HEK293T (cell line): ENCODE results near the gene FCN1.

Experiments used
- CTCF ChIA-PET: fragments of 350-600 bp; formaldehyde crosslinking; extraction: SDS; loops from one replicate; lab custom pipeline; 2021; ENCODE audit warnings: antibody characterized with exemption, inconsistent platforms; lab: Yijun Ruan, JAX
- POLR2A ChIA-PET: fragments of 350-600 bp; formaldehyde crosslinking; extraction: SDS; loops from one replicate; lab custom pipeline; 2020; ENCODE audit warnings: antibody characterized with exemption, inconsistent platforms; lab: Yijun Ruan, JAX
- DNase-seq: peaks from one replicate; pipeline ENCODE4 v3.0.0; 2012; ENCODE audit warnings: mixed read lengths; ENCODE audit errors: extremely low spot score
- ARNT ChIP-seq: fragments of 450-650 bp; IDR thresholded peaks from 2 replicates; pipeline ENCODE4 v1.6.1; 2017; ENCODE audit warnings: mild to moderate bottlenecking
- BHLHE40 ChIP-seq: fragments of 450-650 bp; IDR thresholded peaks from 2 replicates; pipeline ENCODE4 v1.6.1; 2016; ENCODE audit warnings: mild to moderate bottlenecking, moderate library complexity, borderline replicate concordance
- CTBP1 ChIP-seq: fragments of 450-650 bp; IDR thresholded peaks from 2 replicates; pipeline ENCODE4 v1.6.1; 2016; ENCODE audit warnings: borderline replicate concordance
- ELF4 ChIP-seq: fragments of 450-650 bp; IDR thresholded peaks from 2 replicates; pipeline ENCODE4 v1.6.1; 2017; ENCODE audit warnings: antibody characterized with exemption
- FOXA1 ChIP-seq: fragments of 450-650 bp; IDR thresholded peaks from 2 replicates; pipeline ENCODE4 v1.6.1; 2016; ENCODE audit warnings: mild to moderate bottlenecking
- FOXK2 ChIP-seq: fragments of 450-650 bp; IDR thresholded peaks from 2 replicates; pipeline ENCODE4 v1.6.1; 2016; ENCODE audit warnings: mild to moderate bottlenecking
- FOXM1 ChIP-seq: fragments of 450-650 bp; IDR thresholded peaks from 2 replicates; pipeline ENCODE4 v1.6.1; 2017; ENCODE audit warnings: mild to moderate bottlenecking, borderline replicate concordance
- HDGF ChIP-seq: fragments of 450-650 bp; IDR thresholded peaks from 2 replicates; pipeline ENCODE4 v1.6.1; 2017; ENCODE audit warnings: antibody characterized with exemption, borderline replicate concordance
- L3MBTL2 ChIP-seq: fragments of 450-650 bp; conservative IDR thresholded peaks from 2 replicates; pipeline ENCODE4 v1.6.1; 2016; ENCODE audit warnings: mild to moderate bottlenecking
- LEF1 ChIP-seq: fragments of 450-650 bp; IDR thresholded peaks from 2 replicates; pipeline ENCODE4 v1.6.1; 2017; ENCODE audit warnings: mild to moderate bottlenecking, borderline replicate concordance
- NFRKB ChIP-seq: fragments of 450-650 bp; IDR thresholded peaks from 2 replicates; pipeline ENCODE4 v1.6.1; 2016; ENCODE audit warnings: mild to moderate bottlenecking, moderate library complexity
- SP1 ChIP-seq: fragments of 450-650 bp; IDR thresholded peaks from 2 replicates; pipeline ENCODE4 v1.6.1; 2017
- SUZ12 ChIP-seq: fragments of 450-650 bp; IDR thresholded peaks from 2 replicates; pipeline ENCODE4 v1.6.1; 2016; ENCODE audit warnings: mild to moderate bottlenecking
- TARDBP ChIP-seq: fragments of 450-650 bp; IDR thresholded peaks from 2 replicates; pipeline ENCODE4 v1.6.1; 2016
- ZNF384 ChIP-seq: fragments of 450-650 bp; IDR thresholded peaks from 2 replicates; pipeline ENCODE4 v1.6.1; 2016
- TF ChIP-seq, protein P1 (sequence below): fragments of 450-650 bp; IDR thresholded peaks from 2 replicates; pipeline ENCODE4 v1.6.1; 2016

FCN1 gene

DNA sequence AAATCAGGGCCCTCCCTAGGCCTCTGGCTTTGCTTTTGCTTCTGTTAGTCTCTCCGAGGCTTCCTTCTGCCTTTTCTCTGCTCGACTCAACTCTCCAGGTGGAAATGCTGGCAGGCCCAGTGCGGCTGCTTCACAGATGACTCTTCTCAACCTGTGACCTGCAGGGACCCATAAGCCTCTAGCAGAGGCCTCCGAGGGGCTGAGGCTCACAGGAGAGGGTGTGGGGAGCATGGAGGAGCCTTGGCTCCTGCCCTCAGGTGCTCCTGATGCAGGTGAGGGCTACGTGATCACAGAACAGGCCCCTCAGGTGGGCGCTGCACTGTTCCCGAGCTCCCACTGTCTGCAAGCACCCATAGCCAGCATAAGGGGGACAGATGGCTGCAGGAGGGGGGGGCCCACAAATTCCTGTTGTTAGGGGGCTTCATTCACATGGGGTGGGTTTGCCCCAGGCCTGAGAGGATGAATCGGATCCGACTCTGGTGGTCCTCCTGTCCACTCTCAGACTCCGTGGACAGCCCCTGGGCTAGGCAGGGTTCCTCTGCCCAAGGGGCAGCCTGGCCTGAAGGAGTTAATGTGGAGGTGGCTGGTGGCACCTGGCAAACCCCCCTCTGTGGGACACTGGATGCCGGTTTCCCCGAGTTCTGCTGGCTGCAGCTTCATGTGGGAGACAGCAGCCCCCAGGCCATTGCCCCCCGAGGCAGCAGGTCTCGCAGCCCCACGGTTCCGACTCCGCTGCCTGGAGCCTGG is 48.0 kb downstream of the FCN1 start:
- POLR2A ChIA-PET = no interaction called here
- CTCF ChIA-PET = no interaction called here
- no peak for TF ChIP-seq SP1
- no peak for TF ChIP-seq SUZ12
- no peak for TF ChIP-seq BHLHE40
- no peak for TF ChIP-seq ZNF384
- TF ChIP-seq ELF4 = no peak
- no peak for TF ChIP-seq HDGF
- TF ChIP-seq FOXK2 = no peak
- no peak for TF ChIP-seq CTBP1
- no peak for TF ChIP-seq FOXM1
- no peak for DNase-seq

DNA sequence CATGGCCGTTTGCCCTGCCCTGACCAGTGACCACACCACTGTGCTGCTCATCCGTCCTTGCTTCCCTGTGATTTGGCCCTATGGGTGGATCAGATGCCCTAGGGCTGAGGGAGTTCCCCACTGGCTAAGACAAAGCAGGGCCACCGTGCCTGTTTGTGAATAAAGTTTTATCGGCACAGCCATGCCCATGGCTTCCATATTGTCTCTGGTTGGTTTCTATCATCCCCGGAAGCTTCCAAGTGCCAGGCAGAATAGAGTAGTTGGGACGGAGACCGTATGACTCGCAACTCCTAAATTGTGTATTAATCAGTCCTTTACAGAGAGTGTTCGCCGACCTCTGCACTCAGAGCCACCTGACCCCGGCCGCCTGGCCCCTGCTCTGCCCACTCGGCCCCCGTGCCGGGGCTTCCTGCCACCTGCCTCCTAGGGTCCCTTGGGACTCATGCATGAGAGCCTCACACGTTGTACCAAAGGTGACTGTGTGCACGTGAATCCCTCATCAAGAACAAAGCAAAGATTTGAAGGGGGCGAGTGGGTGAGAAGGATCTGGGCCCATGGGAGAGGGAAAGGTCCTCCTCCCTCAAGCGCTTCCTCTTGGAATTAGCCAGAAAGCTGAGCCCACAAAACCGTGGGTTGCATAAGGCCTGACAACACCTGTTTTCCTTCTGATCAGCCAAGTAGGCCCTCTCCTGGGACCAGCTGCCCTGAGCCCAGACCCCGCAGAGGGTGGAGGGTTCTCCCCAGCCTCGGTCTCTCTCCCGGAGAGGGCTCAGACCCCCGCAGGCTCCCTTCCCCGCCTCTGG is 48.8 kb downstream of the FCN1 start:
- no peak for TF ChIP-seq BHLHE40
- no peak for TF ChIP-seq ELF4
- no peak for TF ChIP-seq SP1
- no peak for TF ChIP-seq HDGF
- TF ChIP-seq ARNT = no peak
- TF ChIP-seq L3MBTL2 = no peak
- no peak for DNase-seq
- ChIA-PET CTCF (no interaction called here), POLR2A (no interaction called here)

DNA sequence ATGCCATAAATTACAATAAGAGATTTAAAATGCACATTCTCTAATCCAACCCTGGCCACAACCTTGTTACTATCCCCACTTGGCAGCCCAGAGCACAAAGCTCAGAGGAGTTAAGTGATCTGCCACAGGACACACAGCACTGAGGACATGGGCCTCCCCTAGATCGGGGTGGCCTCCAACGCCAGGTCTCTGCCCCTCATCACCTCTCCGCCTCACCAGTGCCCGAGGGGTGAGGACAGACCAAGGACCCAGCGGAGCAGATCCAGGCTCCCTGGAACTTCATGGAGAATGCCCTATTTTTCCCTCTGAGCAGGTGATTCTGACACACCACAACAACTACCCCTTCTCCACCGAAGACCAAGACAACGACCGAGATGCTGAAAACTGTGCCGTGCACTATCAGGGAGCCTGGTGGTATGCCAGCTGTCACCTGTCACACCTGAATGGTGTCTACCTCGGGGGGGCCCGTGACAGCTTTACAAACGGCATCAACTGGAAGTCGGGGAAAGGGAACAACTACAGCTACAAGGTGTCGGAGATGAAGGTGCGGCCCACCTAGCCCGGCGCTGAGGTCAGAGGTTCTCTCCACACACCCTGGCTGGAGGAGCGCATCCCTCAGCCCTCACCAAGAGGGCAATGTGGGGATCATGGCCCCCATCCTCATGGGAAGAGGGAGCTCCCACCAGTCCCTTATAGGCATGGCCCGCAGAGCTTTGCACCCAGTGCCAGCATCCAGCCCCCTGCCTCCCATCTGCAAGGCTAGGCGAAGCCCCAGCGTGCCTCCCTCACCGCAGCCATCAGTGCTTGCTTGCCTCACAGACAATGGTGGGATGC is 49.6 kb downstream of the FCN1 start:
- DNase-seq = no peak
- ChIA-PET POLR2A (no interaction called here), CTCF (no interaction called here)
- TF ChIP-seq BHLHE40 (no peak), FOXK2 (no peak), HDGF (no peak), FOXA1 (no peak)
- TF ChIP-seq, protein P1, sequence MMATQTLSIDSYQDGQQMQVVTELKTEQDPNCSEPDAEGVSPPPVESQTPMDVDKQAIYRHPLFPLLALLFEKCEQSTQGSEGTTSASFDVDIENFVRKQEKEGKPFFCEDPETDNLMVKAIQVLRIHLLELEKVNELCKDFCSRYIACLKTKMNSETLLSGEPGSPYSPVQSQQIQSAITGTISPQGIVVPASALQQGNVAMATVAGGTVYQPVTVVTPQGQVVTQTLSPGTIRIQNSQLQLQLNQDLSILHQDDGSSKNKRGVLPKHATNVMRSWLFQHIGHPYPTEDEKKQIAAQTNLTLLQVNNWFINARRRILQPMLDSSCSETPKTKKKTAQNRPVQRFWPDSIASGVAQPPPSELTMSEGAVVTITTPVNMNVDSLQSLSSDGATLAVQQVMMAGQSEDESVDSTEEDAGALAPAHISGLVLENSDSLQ = no peak

DNA sequence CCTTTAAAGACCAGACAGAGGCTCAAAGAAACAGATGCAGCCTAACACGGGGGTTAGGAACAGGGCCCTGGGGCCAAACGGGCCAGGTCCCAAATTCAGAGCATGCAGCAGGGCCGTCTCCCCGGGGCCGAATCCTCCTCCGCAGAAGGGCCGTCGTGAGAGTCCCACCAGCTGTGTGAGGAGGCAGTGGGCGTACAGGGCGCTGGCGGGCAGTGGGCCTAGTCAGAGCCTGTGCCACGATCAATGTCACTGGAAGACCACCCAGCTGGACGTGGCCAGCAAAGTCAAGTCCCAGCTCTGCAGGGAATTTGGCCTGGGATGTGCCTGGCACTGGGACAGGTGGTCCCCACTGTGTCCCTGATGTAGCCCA is 52.9 kb downstream of the FCN1 start:
- POLR2A ChIA-PET = no interaction called here
- CTCF ChIA-PET = no interaction called here
- no peak for DNase-seq
- TF ChIP-seq NFRKB (no peak), FOXA1 (no peak), TARDBP (no peak), CTBP1 (no peak), HDGF (no peak), L3MBTL2 (no peak), SUZ12 (no peak)

DNA sequence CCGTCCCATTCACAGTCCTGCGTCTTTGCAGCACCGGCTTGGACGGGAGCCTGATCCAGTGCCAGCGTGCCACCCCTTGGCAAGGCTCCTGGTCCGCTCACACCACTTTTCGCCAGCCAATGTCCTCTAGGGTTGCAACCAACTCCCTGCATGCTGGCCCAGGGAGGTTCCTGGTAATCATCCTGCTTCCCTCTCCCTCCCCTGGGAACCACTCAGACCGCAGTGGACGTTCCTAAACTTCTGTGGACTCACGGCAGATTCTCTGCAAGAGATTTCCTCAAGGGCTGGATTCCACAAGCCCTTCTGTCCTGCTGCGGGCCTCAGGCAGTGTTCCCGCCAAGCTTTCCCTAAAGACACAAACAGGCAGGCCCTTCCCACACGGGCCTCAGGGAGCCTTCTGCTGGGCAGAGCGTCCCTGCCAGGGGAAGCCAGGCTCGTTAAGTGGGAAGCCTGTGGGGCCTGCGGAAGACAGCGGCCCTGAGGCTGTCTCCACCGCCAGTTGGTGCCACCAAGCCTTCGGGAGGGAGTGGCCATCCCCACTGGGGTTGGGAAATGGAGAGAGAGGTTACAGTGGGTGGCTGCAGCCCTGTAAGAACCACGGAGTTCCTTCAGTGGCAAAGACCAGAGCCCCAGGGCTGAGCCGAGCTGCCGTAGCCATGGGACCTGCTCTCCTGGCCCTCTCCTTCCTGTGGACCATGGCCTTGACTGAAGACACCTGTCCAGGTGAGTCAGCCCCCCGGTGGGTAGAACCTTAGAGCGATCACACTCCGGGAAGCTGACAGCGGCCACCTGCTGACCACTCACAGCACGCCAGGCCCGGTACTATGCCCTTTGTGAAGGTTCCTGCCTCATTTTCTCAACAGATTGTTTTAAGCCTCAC is 53.5 kb downstream of the FCN1 start:
- TF ChIP-seq HDGF = no peak
- TF ChIP-seq L3MBTL2 = no peak
- TF ChIP-seq ZNF384 = no peak
- TF ChIP-seq CTBP1 = no peak
- no peak for TF ChIP-seq FOXK2
- TF ChIP-seq SP1 = no peak
- no peak for TF ChIP-seq LEF1
- TF ChIP-seq, protein P1 = no peak
- no peak for TF ChIP-seq ARNT
- no peak for TF ChIP-seq FOXA1
- no peak for TF ChIP-seq FOXM1
- no peak for TF ChIP-seq TARDBP
- no peak for TF ChIP-seq ELF4
- no peak for DNase-seq
- CTCF ChIA-PET = no interaction called here
- POLR2A ChIA-PET = no interaction called here

DNA sequence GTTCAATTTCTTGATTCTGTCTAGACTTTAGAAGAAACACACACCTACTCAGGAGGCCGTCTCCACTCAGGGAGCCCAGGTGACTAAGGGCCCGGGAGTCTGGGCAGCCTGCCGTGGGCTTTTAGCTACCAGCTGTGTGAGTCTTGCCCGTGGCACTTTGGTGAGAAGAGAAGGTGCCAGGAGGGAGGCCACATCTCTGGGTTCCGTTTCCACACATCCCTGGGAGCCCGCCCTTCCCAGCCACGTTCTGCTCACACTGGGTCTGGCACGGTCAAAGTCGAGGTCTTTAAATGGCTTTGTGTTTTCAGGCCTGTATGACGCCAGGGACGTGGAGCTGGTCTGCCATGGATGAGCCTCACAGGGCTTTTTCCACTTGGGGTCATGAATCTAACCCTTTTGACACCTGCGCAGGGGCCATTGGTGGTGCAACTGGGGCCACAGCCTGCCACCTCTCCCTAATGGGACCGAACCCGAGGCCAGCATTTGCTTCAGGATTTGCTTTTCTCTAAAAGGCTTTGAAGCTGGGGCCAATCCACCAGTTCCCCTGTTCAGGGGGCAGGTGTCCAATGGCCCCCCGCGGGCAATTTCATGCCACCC is 54.3 kb downstream of the FCN1 start:
- ChIA-PET POLR2A (no interaction called here), CTCF (no interaction called here)
- DNase-seq = no peak
- TF ChIP-seq TARDBP (no peak), FOXA1 (no peak), NFRKB (no peak), ZNF384 (no peak)
- TF ChIP-seq, protein P1 = no peak
